GM18951 (cell line): Measurements from ENCODE around the gene TNS3.

Experiments used
- POLR2A ChIP-seq: IDR thresholded peaks from 4 replicates; pipeline ENCODE4 v1.6.1; 2011; ENCODE audit warnings: mild to moderate bottlenecking; ENCODE audit not compliant: insufficient read length, insufficient read depth; ENCODE audit errors: extremely low read depth
- in situ Hi-C: fragments of 300-500 bp; cut with MboI; formaldehyde crosslinking; loops from one replicate; pipeline ENCODE4 v1.12.0; 2022; ENCODE audit warnings: low sequenced_read_pairs, mixed read lengths, inconsistent platforms; ENCODE audit not compliant: unreplicated experiment

The TNS3 gene

GRCh38 chr7:47482013-47482875 is 99.7 kb downstream of the TNS3 start:
- in situ Hi-C loops, result no loop called here
- TF ChIP-seq POLR2A, result no peak

- no peak for TF ChIP-seq POLR2A
- in situ Hi-C loops, result no loop called here
These were observed 100.3 kb downstream of the TNS3 start for GRCh38 chr7:47481541-47482012.

- in situ Hi-C loops, result no loop called here
- no peak for TF ChIP-seq POLR2A
These were observed 101.1 kb downstream of the TNS3 start for GRCh38 chr7:47480576-47481538.

GRCh38 chr7:47479821-47480575 is 101.9 kb downstream of the TNS3 start:
- in situ Hi-C loops, result no loop called here
- TF ChIP-seq POLR2A, result no peak

GRCh38 chr7:47478926-47479711 is 102.8 kb downstream of the TNS3 start:
- in situ Hi-C loops, result no loop called here
- TF ChIP-seq POLR2A, result no peak

- TF ChIP-seq POLR2A, result no peak
- in situ Hi-C loops, result no loop called here
These were observed 103.9 kb downstream of the TNS3 start for GRCh38 chr7:47478017-47478344.

GRCh38 chr7:47477191-47478016 is 104.5 kb downstream of the TNS3 start:
- in situ Hi-C loops, result no loop called here
- TF ChIP-seq POLR2A, result no peak

GRCh38 chr7:47475880-47476227 is 106.1 kb downstream of the TNS3 start:
- in situ Hi-C loops, result no loop called here
- TF ChIP-seq POLR2A, result no peak

- in situ Hi-C loops, result no loop called here
- TF ChIP-seq POLR2A, result no peak
These were observed 106.7 kb downstream of the TNS3 start for GRCh38 chr7:47474937-47475879.

- no peak for TF ChIP-seq POLR2A
- in situ Hi-C loops, result no loop called here
These were observed 107.5 kb downstream of the TNS3 start for GRCh38 chr7:47474211-47474936.
